Nephron (organoid): ENCODE data around the gene ANKRD33B.
A peak's percentile ranks its signal among the peaks of the same experiment; 100 is the strongest.
"Not testable (repeated sequence)": the region's sequence is repeated elsewhere in the genome, so short reads cannot be mapped to it uniquely, and the experiment has no call there.

Source experiments
- H3K27ac Mint-ChIP-seq, 3 experiments: 2 replicates each; pipeline ENCODE4 v1.8.0; 2020; ENCODE audit warnings: mixed read lengths in 3 of 3, mild to moderate bottlenecking in 2 of 3, moderate library complexity in 1 of 3
- H3K27me3 Mint-ChIP-seq: 2 replicates; pipeline ENCODE4 v1.8.0; 2021; ENCODE audit warnings: low read depth, mild to moderate bottlenecking, moderate library complexity, mixed read lengths
- H3K36me3 Mint-ChIP-seq: 2 replicates; pipeline ENCODE4 v1.8.0; 2020; ENCODE audit warnings: low read depth, mixed read lengths
- H3K4me1 Mint-ChIP-seq: 2 replicates; pipeline ENCODE4 v1.8.0; 2020; ENCODE audit warnings: mixed read lengths
- H3K4me3 Mint-ChIP-seq, 3 experiments: 2 replicates each; pipeline ENCODE4 v1.8.0; 2020; ENCODE audit warnings: mild to moderate bottlenecking in 3 of 3, mixed read lengths in 3 of 3, moderate library complexity in 2 of 3
- H3K9me3 Mint-ChIP-seq: 2 replicates; pipeline ENCODE4 v1.8.0; 2020; ENCODE audit warnings: mixed read lengths
- CTCF ChIP-seq, 3 experiments: fragments of 200-600 bp; sonication (generic); IDR thresholded peaks; one replicate each; pipeline ENCODE4 v1.5.0; 2021; ENCODE audit warnings: antibody characterized with exemption in 3 of 3; ENCODE audit not compliant: unreplicated experiment in 3 of 3

Gene ANKRD33B

GRCh38 chr5:10660720-10661387, 97.0 kb downstream of the ANKRD33B start:
- peaks cover 24% of the 10 kb centered on the region for H3K4me1 Mint-ChIP-seq
- peaks cover 19% of the 10 kb centered on the region for H3K27me3 Mint-ChIP-seq

GRCh38 chr5:10661401-10661800, 97.5 kb downstream of the ANKRD33B start:
- H3K4me3 Mint-ChIP-seq = no peak overlapping the region
- H3K36me3 Mint-ChIP-seq = no peaks in the 10 kb centered on the region
- H3K27ac Mint-ChIP-seq = no peak overlapping the region
- H3K4me1 Mint-ChIP-seq = peaks cover 24% of the 10 kb centered on the region
- H3K9me3 Mint-ChIP-seq = no peaks in the 10 kb centered on the region
- H3K27me3 Mint-ChIP-seq = peaks cover 16% of the 10 kb centered on the region
- no peak for TF ChIP-seq CTCF (IDR thresholded peaks at IDR 0.05; ENCODE audit: unreplicated experiment in 3 of 3)

More at GRCh38 chr5:10660720-10661387, 97.0 kb downstream of the ANKRD33B start:
- TF ChIP-seq CTCF (IDR thresholded peaks at IDR 0.05; ENCODE audit: unreplicated experiment in 3 of 3) = no peak
- Mint-ChIP-seq H3K9me3 (no peaks in the 10 kb centered on the region), H3K36me3 (no peaks in the 10 kb centered on the region), H3K27ac (no peak overlapping the region), H3K4me3 (no peak overlapping the region)

- peaks cover 20% of the 10 kb centered on the region for H3K27me3 Mint-ChIP-seq
- H3K9me3 Mint-ChIP-seq = no peaks in the 10 kb centered on the region
- TF ChIP-seq CTCF (IDR thresholded peaks at IDR 0.05; ENCODE audit: unreplicated experiment in 3 of 3) = no peak
- no peak overlapping the region for H3K27ac Mint-ChIP-seq
- no peak overlapping the region for H3K4me3 Mint-ChIP-seq
- no peaks in the 10 kb centered on the region for H3K36me3 Mint-ChIP-seq
- peaks cover 29% of the 10 kb centered on the region for H3K4me1 Mint-ChIP-seq
Measured at GRCh38 chr5:10662083-10662482, 98.2 kb downstream of the ANKRD33B start.

GRCh38 chr5:10662661-10663488, 99.0 kb downstream of the ANKRD33B start:
- Mint-ChIP-seq H3K4me3 (no peak overlapping the region), H3K4me1 (peaks cover 29% of the 10 kb centered on the region), H3K27me3 (peaks cover 20% of the 10 kb centered on the region), H3K36me3 (no peaks in the 10 kb centered on the region), H3K27ac (no peak overlapping the region), H3K9me3 (no peaks in the 10 kb centered on the region)
- no peak for TF ChIP-seq CTCF (IDR thresholded peaks at IDR 0.05; ENCODE audit: unreplicated experiment in 3 of 3)

- Mint-ChIP-seq H3K4me1 (peaks cover 29% of the 10 kb centered on the region), H3K9me3 (no peaks in the 10 kb centered on the region), H3K4me3 (no peak overlapping the region), H3K27me3 (peaks cover 20% of the 10 kb centered on the region), H3K36me3 (no peaks in the 10 kb centered on the region), H3K27ac (peak overlapping the region in 1 of 3 experiments; percentile 33)
- TF ChIP-seq CTCF (IDR thresholded peaks at IDR 0.05; ENCODE audit: unreplicated experiment in 3 of 3) = no peak
Measured at GRCh38 chr5:10663489-10664179, 99.8 kb downstream of the ANKRD33B start.

GRCh38 chr5:10664180-10664769, 100.4 kb downstream of the ANKRD33B start:
- H3K9me3 Mint-ChIP-seq, H3K36me3 Mint-ChIP-seq, H3K4me3 Mint-ChIP-seq: not testable (repeated sequence)
- peak overlapping the region in 1 of 3 experiments; percentile 33 for H3K27ac Mint-ChIP-seq
- peaks cover 29% of the 10 kb centered on the region for H3K4me1 Mint-ChIP-seq
- peaks cover 20% of the 10 kb centered on the region for H3K27me3 Mint-ChIP-seq
